ENCODE results near the gene KCNA3.

The KCNA3 gene

DNA sequence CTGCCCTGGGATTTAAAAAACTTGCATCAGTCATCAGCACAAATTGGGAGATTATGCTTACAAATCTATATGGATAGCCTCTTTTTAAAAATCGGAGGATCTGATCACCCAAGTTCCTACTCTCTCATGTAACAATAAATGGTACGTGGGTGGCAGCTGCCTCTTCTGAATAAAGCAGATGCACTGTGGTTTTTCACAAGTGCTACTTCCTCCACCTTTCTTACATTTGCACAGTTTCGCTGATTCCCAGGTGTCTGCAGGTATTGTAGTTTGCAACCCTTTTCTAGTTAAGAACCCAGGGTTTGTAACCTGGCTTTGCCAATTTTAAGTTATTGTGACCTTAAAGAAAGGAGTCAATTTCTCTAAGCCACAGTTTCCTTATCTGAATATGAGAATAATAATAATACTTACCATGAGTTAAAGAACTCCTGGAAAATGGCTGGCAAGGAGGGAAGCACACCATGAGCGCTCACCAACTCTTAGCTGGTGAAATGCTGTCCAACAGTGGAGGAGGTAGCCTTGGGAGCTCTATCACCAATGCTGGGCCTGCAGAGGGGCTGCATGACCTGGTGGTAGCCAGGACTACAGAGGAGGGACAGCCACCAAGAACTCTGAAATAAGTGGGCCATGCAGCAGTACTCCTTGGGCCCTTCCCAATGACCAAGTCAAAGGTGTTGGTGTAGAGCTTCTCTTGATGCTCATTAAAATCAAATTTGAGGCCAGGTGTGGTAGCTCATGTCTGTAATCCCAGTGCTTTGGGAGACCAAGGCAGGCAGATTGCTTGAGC, 38.4 kb downstream of the KCNA3 start:
- Mint-ChIP-seq H3K27ac (no peak overlapping the region), H3K36me3 (ENCODE audit: low read depth) (no peaks in the 10 kb centered on the region), H3K9me3 (no peaks in the 10 kb centered on the region), H3K4me1 (no peaks in the 10 kb centered on the region), H3K4me3 (no peak overlapping the region), H3K27me3 (ENCODE audit: low read depth, poor library complexity) (peaks cover 40% of the 10 kb centered on the region)
- TF ChIP-seq, protein P1, sequence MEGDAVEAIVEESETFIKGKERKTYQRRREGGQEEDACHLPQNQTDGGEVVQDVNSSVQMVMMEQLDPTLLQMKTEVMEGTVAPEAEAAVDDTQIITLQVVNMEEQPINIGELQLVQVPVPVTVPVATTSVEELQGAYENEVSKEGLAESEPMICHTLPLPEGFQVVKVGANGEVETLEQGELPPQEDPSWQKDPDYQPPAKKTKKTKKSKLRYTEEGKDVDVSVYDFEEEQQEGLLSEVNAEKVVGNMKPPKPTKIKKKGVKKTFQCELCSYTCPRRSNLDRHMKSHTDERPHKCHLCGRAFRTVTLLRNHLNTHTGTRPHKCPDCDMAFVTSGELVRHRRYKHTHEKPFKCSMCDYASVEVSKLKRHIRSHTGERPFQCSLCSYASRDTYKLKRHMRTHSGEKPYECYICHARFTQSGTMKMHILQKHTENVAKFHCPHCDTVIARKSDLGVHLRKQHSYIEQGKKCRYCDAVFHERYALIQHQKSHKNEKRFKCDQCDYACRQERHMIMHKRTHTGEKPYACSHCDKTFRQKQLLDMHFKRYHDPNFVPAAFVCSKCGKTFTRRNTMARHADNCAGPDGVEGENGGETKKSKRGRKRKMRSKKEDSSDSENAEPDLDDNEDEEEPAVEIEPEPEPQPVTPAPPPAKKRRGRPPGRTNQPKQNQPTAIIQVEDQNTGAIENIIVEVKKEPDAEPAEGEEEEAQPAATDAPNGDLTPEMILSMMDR (IDR thresholded peaks at IDR 0.05) = no peak
- DNase-seq = no peak

- H3K27me3 Mint-ChIP-seq (ENCODE audit: low read depth, poor library complexity) = peaks cover 39% of the 10 kb centered on the region
- TF ChIP-seq, protein P1 (IDR thresholded peaks at IDR 0.05) = no peak
- no peak for DNase-seq
- H3K4me1 Mint-ChIP-seq = no peaks in the 10 kb centered on the region
- no peak overlapping the region for H3K4me3 Mint-ChIP-seq
- H3K9me3 Mint-ChIP-seq = no peaks in the 10 kb centered on the region
- no peak overlapping the region for H3K27ac Mint-ChIP-seq
- no peaks in the 10 kb centered on the region for H3K36me3 Mint-ChIP-seq (ENCODE audit: low read depth)
Measured at GRCh38 chr1:110635434-110635833, 39.3 kb downstream of the KCNA3 start.

DNA sequence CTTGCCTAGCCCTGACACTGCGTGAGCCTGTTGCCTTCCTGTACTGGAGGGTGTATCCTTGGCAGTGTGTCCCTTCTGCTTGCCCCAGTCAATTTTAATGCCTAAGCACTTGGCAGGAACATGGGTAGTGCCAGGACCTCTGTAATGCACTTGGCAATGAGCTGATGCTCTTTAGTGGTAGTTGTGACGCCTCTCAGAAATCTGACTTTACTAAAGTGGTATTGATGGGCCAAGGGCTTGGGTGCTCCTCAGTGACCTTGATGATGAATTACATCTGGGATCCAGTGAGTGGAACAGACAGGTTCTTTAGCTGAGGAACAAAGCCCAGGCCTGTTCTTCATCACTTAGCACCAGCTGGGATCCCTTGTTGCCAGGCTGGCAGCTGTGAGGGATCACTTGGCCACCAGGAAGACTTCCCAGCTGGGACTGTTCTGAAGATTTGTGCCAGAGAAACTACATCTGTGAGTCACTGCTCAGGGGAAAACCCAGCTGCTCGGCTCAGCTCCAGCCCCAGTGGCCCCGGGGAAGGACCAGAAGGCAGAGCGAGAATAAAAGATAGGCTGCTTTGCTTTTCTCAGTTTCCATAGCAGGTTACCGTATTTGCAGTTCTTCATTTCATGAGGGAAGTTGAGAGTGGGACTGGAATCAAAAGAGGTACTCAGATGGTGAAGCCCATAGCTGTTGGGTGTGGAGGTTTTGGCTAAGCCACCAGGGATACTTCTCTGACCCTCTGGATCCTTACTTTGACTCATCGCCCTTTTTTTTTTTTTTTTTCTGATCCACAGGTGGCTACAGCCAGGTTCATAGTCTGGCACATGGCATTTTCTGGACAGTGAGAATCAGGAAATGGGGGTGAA, 40.1 kb downstream of the KCNA3 start:
- no peak overlapping the region for H3K4me3 Mint-ChIP-seq
- H3K9me3 Mint-ChIP-seq = no peaks in the 10 kb centered on the region
- peaks cover 35% of the 10 kb centered on the region for H3K27me3 Mint-ChIP-seq (ENCODE audit: low read depth, poor library complexity)
- DNase-seq = no peak
- no peaks in the 10 kb centered on the region for H3K36me3 Mint-ChIP-seq (ENCODE audit: low read depth)
- H3K27ac Mint-ChIP-seq = no peak overlapping the region
- H3K4me1 Mint-ChIP-seq = no peaks in the 10 kb centered on the region
- TF ChIP-seq, protein P1 (IDR thresholded peaks at IDR 0.05) = no peak

DNA sequence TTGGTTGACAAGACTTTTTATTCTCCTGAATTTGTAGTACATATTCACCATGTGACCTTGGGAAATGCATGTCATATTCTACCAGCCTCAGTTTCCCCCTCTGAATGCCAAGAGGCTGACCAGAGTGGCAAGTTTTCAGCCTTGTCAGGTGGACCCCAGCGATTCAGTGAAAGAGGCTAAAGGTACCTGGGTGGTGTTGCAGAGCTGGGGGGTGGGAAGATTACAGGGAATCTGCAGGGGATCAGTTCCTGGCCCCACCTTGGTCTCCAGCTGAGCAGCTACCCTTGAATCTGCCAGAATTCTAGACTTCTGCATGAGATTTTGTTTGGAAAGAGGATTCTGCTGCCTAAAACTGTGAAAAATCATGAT, 40.7 kb downstream of the KCNA3 start:
- Mint-ChIP-seq H3K27ac (no peak overlapping the region), H3K9me3 (no peaks in the 10 kb centered on the region), H3K4me3 (no peak overlapping the region), H3K36me3 (ENCODE audit: low read depth) (no peaks in the 10 kb centered on the region), H3K27me3 (ENCODE audit: low read depth, poor library complexity) (peaks cover 35% of the 10 kb centered on the region), H3K4me1 (no peaks in the 10 kb centered on the region)
- no peak for DNase-seq
- TF ChIP-seq, protein P1 (IDR thresholded peaks at IDR 0.05) = no peak

DNA sequence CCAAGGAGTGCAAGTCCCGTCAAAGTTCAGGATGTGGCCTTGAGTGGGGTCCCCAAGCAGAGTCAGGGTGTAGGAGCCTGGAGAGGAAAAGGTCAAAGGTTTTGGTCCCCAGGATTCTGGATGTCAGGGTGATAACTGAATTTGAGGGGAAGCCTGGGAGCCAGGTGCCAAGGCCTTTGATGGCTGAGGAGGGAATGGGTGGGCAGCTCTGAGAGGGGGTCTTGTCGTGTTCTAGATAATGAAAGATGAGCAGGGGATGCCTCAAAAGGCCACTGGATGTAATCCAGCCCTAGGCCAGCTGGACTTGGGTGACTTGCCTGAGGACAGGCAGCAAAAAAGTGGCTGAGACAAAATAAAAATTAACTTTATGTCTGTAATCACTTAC, 41.1 kb downstream of the KCNA3 start:
- Mint-ChIP-seq H3K27ac (no peak overlapping the region), H3K4me3 (no peak overlapping the region), H3K27me3 (ENCODE audit: low read depth, poor library complexity) (peaks cover 35% of the 10 kb centered on the region), H3K9me3 (no peaks in the 10 kb centered on the region), H3K4me1 (no peaks in the 10 kb centered on the region), H3K36me3 (ENCODE audit: low read depth) (no peaks in the 10 kb centered on the region)
- TF ChIP-seq, protein P1 (IDR thresholded peaks at IDR 0.05) = no peak
- DNase-seq = no peak
